ENCODE measurements around the gene H2AZ2.

DNA sequence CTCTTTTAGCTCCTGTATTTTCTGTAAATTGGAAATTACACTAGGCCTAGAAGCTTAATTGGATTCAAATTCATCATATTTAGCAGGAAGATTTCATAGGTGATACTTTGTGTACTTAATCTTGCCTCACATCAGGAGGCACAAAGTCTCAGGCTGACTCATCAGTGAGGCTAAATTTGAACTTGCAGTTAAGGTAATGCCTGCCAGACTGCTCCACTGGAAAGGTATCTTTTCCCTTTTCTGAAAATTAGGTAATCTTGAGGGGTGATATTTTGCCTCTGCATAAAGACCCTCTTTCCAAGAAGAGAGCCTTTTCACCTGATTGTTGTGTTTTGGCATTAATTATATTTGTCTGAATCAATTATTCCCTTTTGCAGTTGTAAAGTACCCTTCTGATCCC, 36.8 kb downstream of the H2AZ2 start:
- TF ChIP-seq POLR2A (IDR thresholded peaks at IDR 0.05; ENCODE audit: low read depth, low read length), result no peak
- TF ChIP-seq, protein P1, sequence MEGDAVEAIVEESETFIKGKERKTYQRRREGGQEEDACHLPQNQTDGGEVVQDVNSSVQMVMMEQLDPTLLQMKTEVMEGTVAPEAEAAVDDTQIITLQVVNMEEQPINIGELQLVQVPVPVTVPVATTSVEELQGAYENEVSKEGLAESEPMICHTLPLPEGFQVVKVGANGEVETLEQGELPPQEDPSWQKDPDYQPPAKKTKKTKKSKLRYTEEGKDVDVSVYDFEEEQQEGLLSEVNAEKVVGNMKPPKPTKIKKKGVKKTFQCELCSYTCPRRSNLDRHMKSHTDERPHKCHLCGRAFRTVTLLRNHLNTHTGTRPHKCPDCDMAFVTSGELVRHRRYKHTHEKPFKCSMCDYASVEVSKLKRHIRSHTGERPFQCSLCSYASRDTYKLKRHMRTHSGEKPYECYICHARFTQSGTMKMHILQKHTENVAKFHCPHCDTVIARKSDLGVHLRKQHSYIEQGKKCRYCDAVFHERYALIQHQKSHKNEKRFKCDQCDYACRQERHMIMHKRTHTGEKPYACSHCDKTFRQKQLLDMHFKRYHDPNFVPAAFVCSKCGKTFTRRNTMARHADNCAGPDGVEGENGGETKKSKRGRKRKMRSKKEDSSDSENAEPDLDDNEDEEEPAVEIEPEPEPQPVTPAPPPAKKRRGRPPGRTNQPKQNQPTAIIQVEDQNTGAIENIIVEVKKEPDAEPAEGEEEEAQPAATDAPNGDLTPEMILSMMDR (conservative IDR thresholded peaks at IDR 0.05; ENCODE audit: low read depth, low read length), result no peak
- TF ChIP-seq MXI1 (IDR thresholded peaks at IDR 0.05; ENCODE audit: borderline replicate concordance, low read depth, low read length), result no peak
- TF ChIP-seq MAZ (IDR thresholded peaks at IDR 0.05; ENCODE audit: borderline replicate concordance, low read depth, low read length), result no peak
- no peak for TF ChIP-seq FOS (IDR thresholded peaks at IDR 0.05; ENCODE audit: low read depth, low read length)
- TF ChIP-seq RFX5 (IDR thresholded peaks at IDR 0.05; ENCODE audit: low read depth, low read length), result no peak
